GM12878 (cell line): Measurements from ENCODE around the gene DBNDD2. TPM values are rescaled to one million over a fixed set of nuclear protein-coding genes. Genes with fewer than 3 reads are reported as not detected.

Experiments
- ATAC-seq: fragments of 200-7000 bp; cut with Tn5 transposase; 3 replicates; pipeline ENCODE4 v1.9.1; 2020; ENCODE audit warnings: mild to moderate bottlenecking, moderate library complexity
- BruUV-seq: library from RNA; stranded (reverse); fragments of 400-500 nt; replicated peaks from 2 replicates; lab custom pipeline; 2021; lab: Mats Ljungman, UMichigan
- CTCF ChIA-PET: fragments of 300-600 bp; sonication (Branson Sonifier 250); formaldehyde crosslinking; extraction: SDS; loops from one replicate; lab custom pipeline; 2021; ENCODE audit warnings: inconsistent platforms; lab: Yijun Ruan, JAX
- POLR2A ChIA-PET: fragments of 350-600 bp; formaldehyde crosslinking; extraction: SDS; loops from one replicate; lab custom pipeline; 2021; ENCODE audit warnings: inconsistent platforms; lab: Charles Lee
- RAD21 ChIA-PET: fragments of 300-600 bp; sonication (Branson Sonifier 250); formaldehyde crosslinking; loops from one replicate; lab custom pipeline; 2023; ENCODE audit warnings: antibody characterized with exemption; ENCODE audit not compliant: unreplicated experiment; lab: Charles Lee
- SMC1A ChIA-PET: fragments of 300-600 bp; sonication (Branson Sonifier 250); formaldehyde crosslinking; loops from one replicate; lab custom pipeline; 2023; ENCODE audit not compliant: unreplicated experiment, uncharacterized antibody; lab: Charles Lee
- DNase-seq: peaks from one replicate; pipeline ENCODE4 v3.0.0-alpha.2; 2011; ENCODE audit warnings: low read depth, low spot score
- FAIRE-seq: peaks from 3 replicates; lab custom pipeline; 2011; peaks lifted over from hg19 to GRCh38; lab: Jason Lieb, UNC
- H2AFZ ChIP-seq: 2 replicates; pipeline ENCODE4 v1.6.0; 2011; ENCODE audit warnings: low read depth, low read length, control low read depth; ENCODE audit not compliant: control insufficient read depth
- H3K27ac ChIP-seq: 2 replicates; pipeline ENCODE4 v1.5.1; 2011; ENCODE audit warnings: control low read depth; ENCODE audit not compliant: control insufficient read depth, insufficient read depth
- H3K27me3 ChIP-seq, 2 experiments: replicated peaks in 1 of 2; 2 replicates each; pipeline versions ENCODE4 v1.6.0 to v1.6.1; 2011; ENCODE audit warnings: low read length in 1 of 2; ENCODE audit not compliant: control insufficient read depth in 2 of 2, insufficient read depth in 2 of 2
- H3K36me3 ChIP-seq, 2 experiments: 2 replicates each; pipeline ENCODE4 v1.5.1; 2011; ENCODE audit warnings: low read length in 1 of 2; ENCODE audit not compliant: control insufficient read depth in 2 of 2, insufficient read depth in 2 of 2
- H3K4me1 ChIP-seq: 2 replicates; pipeline ENCODE4 v1.6.1; 2011; ENCODE audit warnings: mild to moderate bottlenecking, low read length, moderate library complexity, mixed read lengths; ENCODE audit not compliant: control insufficient read depth, insufficient read depth
- H3K4me2 ChIP-seq: 2 replicates; pipeline ENCODE4 v1.6.0; 2011; ENCODE audit warnings: control low read depth; ENCODE audit not compliant: control insufficient read depth, insufficient read depth
- H3K4me3 ChIP-seq: fragments of 200-600 bp; sonication (generic); 2 replicates; pipeline ENCODE4 v1.5.1; 2016
- H3K79me2 ChIP-seq: 2 replicates; pipeline ENCODE4 v1.6.0; 2011; ENCODE audit warnings: low read length; ENCODE audit not compliant: control insufficient read depth, insufficient read depth
- H3K9ac ChIP-seq: 2 replicates; pipeline ENCODE4 v1.8.0; 2011; ENCODE audit warnings: low read length, control low read depth, mixed read lengths; ENCODE audit not compliant: control insufficient read depth, insufficient read depth
- H3K9me3 ChIP-seq: replicated peaks from 3 replicates; pipeline ENCODE4 v1.5.1; 2011; ENCODE audit warnings: mild to moderate bottlenecking, low read length; ENCODE audit not compliant: control insufficient read depth, insufficient read depth
- H4K20me1 ChIP-seq: 2 replicates; pipeline ENCODE4 v1.6.0; 2011; ENCODE audit not compliant: control insufficient read depth, insufficient read depth
- ZNF217 ChIP-seq: fragments of 450-650 bp; IDR thresholded peaks from 2 replicates; pipeline ENCODE4 v1.6.1; 2017; ENCODE audit warnings: antibody characterized with exemption, mild to moderate bottlenecking
- ZNF24 ChIP-seq: fragments of 450-650 bp; IDR thresholded peaks from 2 replicates; pipeline ENCODE4 v1.6.1; 2017; ENCODE audit warnings: antibody characterized with exemption, mild to moderate bottlenecking
- ZSCAN29 ChIP-seq: fragments of 450-650 bp; IDR thresholded peaks from 2 replicates; pipeline ENCODE4 v1.6.1; 2017; ENCODE audit warnings: mild to moderate bottlenecking, moderate library complexity
- WGBS: methylation state at CpG from one replicate; pipeline ENCODE4 v1.1.6; 2016; ENCODE audit warnings: low lambda C conversion rate; ENCODE audit not compliant: insufficient replicate concordance, insufficient coverage; ENCODE audit errors: missing lambda C conversion rate; 5-methylcytosine and 5-hydroxymethylcytosine counted together
- in situ Hi-C: fragments of 300-500 bp; cut with MboI; formaldehyde crosslinking; loops from 9 replicates; pipeline ENCODE4 v1.14.3; 2018; ENCODE audit warnings: mixed read lengths
- intact Hi-C: fragments of 100-400 bp; cut with micrococcal nuclease; formaldehyde crosslinking; loops from one replicate; pipeline ENCODE4 v1.14.2; 2022; ENCODE audit not compliant: unreplicated experiment
- polyA plus RNA-seq, 11 experiments: library from polyadenylated mRNA; depleted of rRNA in 4 of 11; unstranded in 6 of 11; stranded (reverse) in 5 of 11; fragments of >200 nt; fragmentation: Nextera tagmentation in 4 of 11; fragmentation: Illumina TruSeq in 1 of 11; extraction: Ambion mirVana in 4 of 11; extraction: Trizol in 1 of 11; gene quantifications; 1 replicate in 1 of 11; 2 replicates in 10 of 11; pipeline versions ENCODE4 v1.2.1 to v1.2.3, GENCODE V29; 2011 to 2016; ENCODE audit warnings: inconsistent platforms in 2 of 11, missing spikeins in 2 of 11, low read depth in 1 of 11
- total RNA-seq, 4 experiments: library from RNA; depleted of rRNA in 3 of 4; stranded (reverse); fragments of >200 nt in 3 of 4; fragmentation: Illumina TruSeq in 1 of 4; extraction: Trizol in 1 of 4; gene quantifications; 2 replicates each; pipeline versions ENCODE4 v1.2.1 to v1.2.3, GENCODE V29; 2013 to 2021
- TF ChIP-seq, protein P1 (sequence below): IDR thresholded peaks from 2 replicates; pipeline ENCODE4 v1.6.1; 2011; ENCODE audit warnings: low read depth, mild to moderate bottlenecking, low read length, moderate library complexity, borderline replicate concordance; ENCODE audit errors: extremely low read depth
- TF ChIP-seq, protein P2 (sequence below): fragments of 450-650 bp; IDR thresholded peaks from 2 replicates; pipeline ENCODE4 v1.6.1; 2017; ENCODE audit warnings: low read depth, mild to moderate bottlenecking, moderate library complexity
- TF ChIP-seq, protein P3 (sequence below): fragments of 450-650 bp; IDR thresholded peaks from 2 replicates; pipeline ENCODE4 v1.6.1; 2016; ENCODE audit warnings: mild to moderate bottlenecking

Gene DBNDD2
- total and polyA plus RNA-seq, 10 of the 15 experiments (the other 5 are each of a cell fraction or from before 2014, with no cell fraction given) = 0.17 to 5.7 (median 0.49) TPM; not detected in 1

DNA sequence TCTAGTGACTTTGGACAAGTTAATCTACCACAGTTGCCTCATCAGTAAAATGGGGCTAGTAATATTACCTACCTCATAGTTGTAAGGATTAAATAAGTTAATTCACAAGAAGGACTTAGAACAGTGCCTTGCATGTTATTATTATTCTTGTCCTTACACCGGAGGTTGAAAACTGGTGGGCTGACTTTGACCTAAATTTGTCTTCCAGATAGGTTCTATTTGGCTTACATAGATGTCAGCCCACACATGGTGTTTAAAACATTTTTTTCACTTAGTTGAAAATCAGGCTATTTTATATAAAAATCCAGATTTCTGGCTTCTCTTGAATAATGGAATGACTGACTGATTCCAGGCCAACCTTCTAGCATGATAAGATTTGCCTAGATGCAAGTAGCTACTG lies 41.9 kb upstream of the DBNDD2 start:
- no peak overlapping the region for H3K4me2 ChIP-seq
- H3K4me1 ChIP-seq = peaks cover 41% of the 10 kb centered on the region
- H3K79me2 ChIP-seq = peaks cover 7% of the 10 kb centered on the region
- intact Hi-C loops = no loop called here
- no peak overlapping the region for H3K9ac ChIP-seq
- in situ Hi-C loops = loop anchor here (5.0 to 10.0 kb wide), 2 partner anchors 51 to 749 kb away; partner anchors contain the start of genes CD40 and PIGT
- no peak overlapping the region for H2AFZ ChIP-seq
- H3K9me3 ChIP-seq = no peaks in the 10 kb centered on the region; the same call in 2 of the 3 replicates
- ChIA-PET POLR2A (no interaction called here), SMC1A (interaction anchor here (0.8 to 19.8 kb wide), 8 partner anchors 11 to 84 kb away, joined by 3 to 440 read pairs (median 4); no protein-coding TSS in a partner anchor), RAD21 (interaction anchor here (1.7 to 17.6 kb wide), 2 partner anchors 53 to 71 kb away, joined by 4 to 394 read pairs; no protein-coding TSS in a partner anchor), CTCF (interaction anchor here (0.7 to 19.4 kb wide), 10 partner anchors 7 to 405 kb away, joined by 3 to 685 read pairs (median 7); partner anchors contain the start of gene PIGT)
- ATAC-seq (no peak), FAIRE-seq (no peak), DNase-seq (no peak)
- H3K4me3 ChIP-seq = no peak overlapping the region
- H3K36me3 ChIP-seq = peaks cover 6 to 7% of the 10 kb centered on the region in 2 experiments; a peak in 3 of 4 replicates
- H3K27me3 ChIP-seq = no peaks in the 10 kb centered on the region
- no TSS peak for BruUV-seq
- no peak for TF ChIP-seq ZNF217
- no peak for TF ChIP-seq ZNF24
- TF ChIP-seq, protein P1, sequence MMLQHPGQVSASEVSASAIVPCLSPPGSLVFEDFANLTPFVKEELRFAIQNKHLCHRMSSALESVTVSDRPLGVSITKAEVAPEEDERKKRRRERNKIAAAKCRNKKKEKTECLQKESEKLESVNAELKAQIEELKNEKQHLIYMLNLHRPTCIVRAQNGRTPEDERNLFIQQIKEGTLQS = no peak
- H4K20me1 ChIP-seq = no peaks in the 10 kb centered on the region; the same call in 1 of the 2 replicates
- WGBS = 94% methylated on average over 1 of the region's 1 CpG
- no peak overlapping the region for H3K27ac ChIP-seq

DNA sequence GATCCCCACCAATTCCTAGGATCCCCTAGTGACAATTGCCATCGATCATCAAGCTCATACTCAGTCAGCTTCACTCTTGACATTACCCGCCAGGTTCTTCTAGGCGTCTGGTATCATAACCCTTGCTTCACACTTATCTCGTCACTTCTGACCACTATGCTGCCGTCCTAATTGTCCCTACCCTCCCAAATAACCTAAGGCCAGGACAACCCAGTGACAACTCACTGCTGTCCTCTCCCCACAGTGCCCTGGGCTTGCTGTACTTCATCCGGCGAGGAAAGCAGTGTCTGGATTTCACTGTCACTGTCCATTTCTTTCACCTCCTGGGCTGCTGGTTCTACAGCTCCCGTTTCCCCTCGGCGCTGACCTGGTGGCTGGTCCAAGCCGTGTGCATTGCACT lies 41.5 kb upstream of the DBNDD2 start:
- H3K4me1 ChIP-seq = peaks cover 40% of the 10 kb centered on the region
- intact Hi-C loops = no loop called here
- BruUV-seq = no TSS peak
- H3K79me2 ChIP-seq = peaks cover 7% of the 10 kb centered on the region
- 89% methylated on average over 11 of the region's 11 CpGs for WGBS
- FAIRE-seq (no peak), ATAC-seq (no peak), DNase-seq (no peak)
- no peaks in the 10 kb centered on the region for H3K27me3 ChIP-seq
- no peak overlapping the region for H2AFZ ChIP-seq
- no peaks in the 10 kb centered on the region; the same call in 2 of the 3 replicates for H3K9me3 ChIP-seq
- in situ Hi-C loops = loop anchor here (5.0 to 10.0 kb wide), 2 partner anchors 51 to 748 kb away; partner anchors contain the start of genes CD40 and PIGT
- ChIA-PET POLR2A (interaction anchor here (2.9 kb wide), 1 partner anchor 70 kb away, joined by 12 read pairs; no protein-coding TSS in a partner anchor), RAD21 (interaction anchor here (1.7 to 17.6 kb wide), 2 partner anchors 53 to 71 kb away, joined by 4 to 394 read pairs; no protein-coding TSS in a partner anchor), SMC1A (interaction anchor here (0.8 to 19.8 kb wide), 8 partner anchors 11 to 404 kb away, joined by 3 to 440 read pairs (median 4); no protein-coding TSS in a partner anchor), CTCF (interaction anchor here (0.8 to 19.4 kb wide), 7 partner anchors 14 to 404 kb away, joined by 3 to 685 read pairs (median 11); partner anchors contain the start of gene PIGT)
- no peak overlapping the region for H3K9ac ChIP-seq
- TF ChIP-seq, protein P2, sequence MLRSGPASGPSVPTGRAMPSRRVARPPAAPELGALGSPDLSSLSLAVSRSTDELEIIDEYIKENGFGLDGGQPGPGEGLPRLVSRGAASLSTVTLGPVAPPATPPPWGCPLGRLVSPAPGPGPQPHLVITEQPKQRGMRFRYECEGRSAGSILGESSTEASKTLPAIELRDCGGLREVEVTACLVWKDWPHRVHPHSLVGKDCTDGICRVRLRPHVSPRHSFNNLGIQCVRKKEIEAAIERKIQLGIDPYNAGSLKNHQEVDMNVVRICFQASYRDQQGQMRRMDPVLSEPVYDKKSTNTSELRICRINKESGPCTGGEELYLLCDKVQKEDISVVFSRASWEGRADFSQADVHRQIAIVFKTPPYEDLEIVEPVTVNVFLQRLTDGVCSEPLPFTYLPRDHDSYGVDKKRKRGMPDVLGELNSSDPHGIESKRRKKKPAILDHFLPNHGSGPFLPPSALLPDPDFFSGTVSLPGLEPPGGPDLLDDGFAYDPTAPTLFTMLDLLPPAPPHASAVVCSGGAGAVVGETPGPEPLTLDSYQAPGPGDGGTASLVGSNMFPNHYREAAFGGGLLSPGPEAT = no peak
- no peak for TF ChIP-seq ZSCAN29
- TF ChIP-seq, protein P3, sequence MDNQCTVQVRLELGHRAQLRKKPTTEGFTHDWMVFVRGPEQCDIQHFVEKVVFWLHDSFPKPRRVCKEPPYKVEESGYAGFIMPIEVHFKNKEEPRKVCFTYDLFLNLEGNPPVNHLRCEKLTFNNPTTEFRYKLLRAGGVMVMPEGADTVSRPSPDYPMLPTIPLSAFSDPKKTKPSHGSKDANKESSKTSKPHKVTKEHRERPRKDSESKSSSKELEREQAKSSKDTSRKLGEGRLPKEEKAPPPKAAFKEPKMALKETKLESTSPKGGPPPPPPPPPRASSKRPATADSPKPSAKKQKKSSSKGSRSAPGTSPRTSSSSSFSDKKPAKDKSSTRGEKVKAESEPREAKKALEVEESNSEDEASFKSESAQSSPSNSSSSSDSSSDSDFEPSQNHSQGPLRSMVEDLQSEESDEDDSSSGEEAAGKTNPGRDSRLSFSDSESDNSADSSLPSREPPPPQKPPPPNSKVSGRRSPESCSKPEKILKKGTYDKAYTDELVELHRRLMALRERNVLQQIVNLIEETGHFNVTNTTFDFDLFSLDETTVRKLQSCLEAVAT = 0 out of 2 replicates have a peak, but pooled peaks have one; percentile 23
- H3K27ac ChIP-seq = no peak overlapping the region
- no peaks in the 10 kb centered on the region; the same call in 1 of the 2 replicates for H4K20me1 ChIP-seq
- H3K36me3 ChIP-seq = peaks cover 6 to 7% of the 10 kb centered on the region in 2 experiments; a peak in 3 of 4 replicates
- H3K4me2 ChIP-seq = no peak overlapping the region
- H3K4me3 ChIP-seq = no peak overlapping the region
